Nephron progenitor cell (in vitro differentiated cells): ENCODE data around the gene VPS45.

Experiments used
- DNase-seq: peaks from one replicate; pipeline ENCODE4 v3.0.0; 2021
- H3K27ac Mint-ChIP-seq: 2 replicates; pipeline ENCODE4 v1.8.0; 2021; ENCODE audit warnings: mild to moderate bottlenecking, moderate library complexity, mixed read lengths
- H3K27me3 Mint-ChIP-seq: 2 replicates; pipeline ENCODE4 v1.8.0; 2021; ENCODE audit warnings: mild to moderate bottlenecking, low read depth, mixed read lengths; ENCODE audit not compliant: poor library complexity
- H3K36me3 Mint-ChIP-seq: 2 replicates; pipeline ENCODE4 v1.8.0; 2021; ENCODE audit warnings: low read depth, mixed read lengths
- H3K4me1 Mint-ChIP-seq: 2 replicates; pipeline ENCODE4 v1.8.0; 2021; ENCODE audit warnings: mixed read lengths
- H3K4me3 Mint-ChIP-seq: 2 replicates; pipeline ENCODE4 v1.8.0; 2021; ENCODE audit warnings: mild to moderate bottlenecking, moderate library complexity, mixed read lengths
- H3K9me3 Mint-ChIP-seq: 2 replicates; pipeline ENCODE4 v1.8.0; 2021; ENCODE audit warnings: mild to moderate bottlenecking, moderate library complexity, mixed read lengths
- CTCF ChIP-seq: fragments of 200-600 bp; sonication (generic); IDR thresholded peaks from 2 replicates; pipeline ENCODE4 v1.5.0; 2021; ENCODE audit warnings: antibody characterized with exemption

VPS45 gene

GRCh38 chr1:150109586-150109985 lies 42.0 kb downstream of the VPS45 start:
- Mint-ChIP-seq H3K4me1 (no peaks in the 10 kb centered on the region), H3K36me3 (peaks cover 70% of the 10 kb centered on the region), H3K4me3 (no peak overlapping the region), H3K9me3 (peaks cover 49% of the 10 kb centered on the region), H3K27ac (no peak overlapping the region), H3K27me3 (peaks cover 3% of the 10 kb centered on the region)
- no peak for TF ChIP-seq CTCF
- no peak for DNase-seq

- H3K4me3 Mint-ChIP-seq: no peak overlapping the region
- H3K27ac Mint-ChIP-seq: no peak overlapping the region
- H3K4me1 Mint-ChIP-seq: no peaks in the 10 kb centered on the region
- TF ChIP-seq CTCF: no peak
- peaks cover 71% of the 10 kb centered on the region for H3K36me3 Mint-ChIP-seq
- DNase-seq: no peak
- peaks cover 51% of the 10 kb centered on the region for H3K9me3 Mint-ChIP-seq
- H3K27me3 Mint-ChIP-seq: peaks cover 3% of the 10 kb centered on the region
Observed at GRCh38 chr1:150110116-150110515, 42.5 kb downstream of the VPS45 start.

GRCh38 chr1:150111670-150112069 lies 44.1 kb downstream of the VPS45 start:
- H3K36me3 Mint-ChIP-seq: peaks cover 67% of the 10 kb centered on the region
- no peak overlapping the region for H3K27ac Mint-ChIP-seq
- H3K27me3 Mint-ChIP-seq: no peaks in the 10 kb centered on the region
- TF ChIP-seq CTCF: no peak
- no peak for DNase-seq
- peaks cover 45% of the 10 kb centered on the region for H3K9me3 Mint-ChIP-seq
- no peak overlapping the region for H3K4me3 Mint-ChIP-seq
- H3K4me1 Mint-ChIP-seq: no peaks in the 10 kb centered on the region

GRCh38 chr1:150115121-150115520 lies 47.5 kb downstream of the VPS45 start:
- Mint-ChIP-seq H3K27ac (no peak overlapping the region), H3K36me3 (peaks cover 59% of the 10 kb centered on the region), H3K4me3 (no peak overlapping the region), H3K27me3 (no peaks in the 10 kb centered on the region), H3K4me1 (no peaks in the 10 kb centered on the region), H3K9me3 (peaks cover 37% of the 10 kb centered on the region)
- TF ChIP-seq CTCF: no peak
- DNase-seq: no peak

GRCh38 chr1:150118716-150119115 lies 51.1 kb downstream of the VPS45 start:
- Mint-ChIP-seq H3K9me3 (peaks cover 24% of the 10 kb centered on the region), H3K4me1 (no peaks in the 10 kb centered on the region), H3K27me3 (no peaks in the 10 kb centered on the region), H3K4me3 (no peak overlapping the region), H3K27ac (no peak overlapping the region), H3K36me3 (peaks cover 38% of the 10 kb centered on the region)
- no peak for TF ChIP-seq CTCF
- no peak for DNase-seq

- Mint-ChIP-seq H3K27ac (no peak overlapping the region), H3K4me1 (no peaks in the 10 kb centered on the region), H3K27me3 (no peaks in the 10 kb centered on the region), H3K9me3 (no peaks in the 10 kb centered on the region), H3K4me3 (no peak overlapping the region), H3K36me3 (peaks cover 13% of the 10 kb centered on the region)
- no peak for DNase-seq
- no peak for TF ChIP-seq CTCF
Observed at GRCh38 chr1:150121236-150121862, 53.8 kb downstream of the VPS45 start.
